Skeletal muscle satellite cell (primary cell): ENCODE data around the gene CCDC158. TPM values are rescaled to one million over a fixed set of nuclear protein-coding genes. Genes with fewer than 3 reads are reported as not detected.

Experiments used
- H3K27me3 ChIP-seq: 2 replicates; pipeline ENCODE4 v1.7.0; 2013; ENCODE audit warnings: low read length; ENCODE audit not compliant: control insufficient read depth, insufficient read depth
- H3K36me3 ChIP-seq: 2 replicates; pipeline ENCODE4 v1.7.0; 2013; ENCODE audit warnings: mild to moderate bottlenecking, control low read depth, low read length; ENCODE audit not compliant: insufficient read depth
- H3K4me1 ChIP-seq: 2 replicates; pipeline ENCODE4 v1.7.0; 2013; ENCODE audit warnings: low read length; ENCODE audit not compliant: control insufficient read depth, insufficient read depth
- H3K4me2 ChIP-seq: 2 replicates; pipeline ENCODE4 v1.7.0; 2013; ENCODE audit warnings: mild to moderate bottlenecking, low read length
- H3K4me3 ChIP-seq: 2 replicates; pipeline ENCODE4 v1.7.0; 2013; ENCODE audit warnings: low read length
- H3K9ac ChIP-seq: 2 replicates; pipeline ENCODE4 v1.7.0; 2013; ENCODE audit warnings: mild to moderate bottlenecking, low read depth, low read length, moderate library complexity
- H3K9me3 ChIP-seq: replicated peaks from 2 replicates; pipeline ENCODE4 v1.7.0; 2013; ENCODE audit warnings: mild to moderate bottlenecking, control low read depth, low read length
- small RNA-seq: library from RNA; depleted of rRNA; stranded (forward); fragments of <200 nt; gene quantifications from one replicate; pipeline ENCODE3, GENCODE V24; 2012

CCDC158 gene

GRCh38 chr4:76272999-76273398 lies 147.9 kb downstream of the CCDC158 start:
- H3K36me3 ChIP-seq = no peaks in the 10 kb centered on the region
- no peak overlapping the region for H3K4me3 ChIP-seq
- H3K9me3 ChIP-seq = no peaks in the 10 kb centered on the region
- H3K9ac ChIP-seq = no peak overlapping the region
- no peaks in the 10 kb centered on the region for H3K4me1 ChIP-seq
- H3K4me2 ChIP-seq = no peak overlapping the region
- peaks cover 25% of the 10 kb centered on the region for H3K27me3 ChIP-seq

GRCh38 chr4:76272582-76272981 lies 148.4 kb downstream of the CCDC158 start:
- Histone ChIP-seq H3K27me3 (peaks cover 27% of the 10 kb centered on the region), H3K4me2 (no peak overlapping the region), H3K36me3 (no peaks in the 10 kb centered on the region), H3K4me3 (no peak overlapping the region), H3K9ac (no peak overlapping the region), H3K4me1 (no peaks in the 10 kb centered on the region), H3K9me3 (no peaks in the 10 kb centered on the region)

DNA sequence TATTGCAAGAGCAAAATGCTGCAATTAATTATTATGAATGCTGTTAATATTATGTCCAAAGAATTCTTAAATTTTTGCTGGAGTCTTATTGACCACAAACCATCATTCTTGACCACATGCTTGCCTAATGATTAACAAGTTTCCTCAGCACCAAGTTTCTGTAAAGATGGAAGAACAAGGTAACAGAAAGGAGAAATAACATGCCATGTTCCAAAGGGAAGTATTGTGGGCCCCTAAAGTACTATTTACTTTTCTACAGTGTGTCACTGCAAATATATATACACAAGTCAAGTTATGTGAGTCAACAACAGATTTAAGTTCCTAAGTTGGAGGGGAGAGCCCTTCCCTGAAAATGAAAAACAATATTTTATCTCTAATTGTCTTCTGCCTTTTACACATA lies 148.9 kb downstream of the CCDC158 start:
- peaks cover 29% of the 10 kb centered on the region for H3K27me3 ChIP-seq
- no peaks in the 10 kb centered on the region for H3K4me1 ChIP-seq
- H3K9ac ChIP-seq = no peak overlapping the region

GRCh38 chr4:76271248-76271647 lies 149.7 kb downstream of the CCDC158 start:
- Histone ChIP-seq H3K4me1 (no peaks in the 10 kb centered on the region), H3K9me3 (no peaks in the 10 kb centered on the region), H3K36me3 (no peaks in the 10 kb centered on the region), H3K27me3 (peaks cover 29% of the 10 kb centered on the region), H3K4me2 (no peak overlapping the region), H3K9ac (no peak overlapping the region), H3K4me3 (no peak overlapping the region)

More for the DNA sequence above, 148.9 kb downstream of the CCDC158 start:
- H3K9me3 ChIP-seq = no peaks in the 10 kb centered on the region
- H3K4me2 ChIP-seq = no peak overlapping the region
- no peaks in the 10 kb centered on the region for H3K36me3 ChIP-seq
- no peak overlapping the region for H3K4me3 ChIP-seq

GRCh38 chr4:76270244-76271175 lies 150.4 kb downstream of the CCDC158 start:
- Histone ChIP-seq H3K9ac (no peak overlapping the region), H3K9me3 (no peaks in the 10 kb centered on the region), H3K4me3 (no peak overlapping the region), H3K4me2 (no peak overlapping the region), H3K36me3 (no peaks in the 10 kb centered on the region), H3K4me1 (no peaks in the 10 kb centered on the region), H3K27me3 (peaks cover 29% of the 10 kb centered on the region)

DNA sequence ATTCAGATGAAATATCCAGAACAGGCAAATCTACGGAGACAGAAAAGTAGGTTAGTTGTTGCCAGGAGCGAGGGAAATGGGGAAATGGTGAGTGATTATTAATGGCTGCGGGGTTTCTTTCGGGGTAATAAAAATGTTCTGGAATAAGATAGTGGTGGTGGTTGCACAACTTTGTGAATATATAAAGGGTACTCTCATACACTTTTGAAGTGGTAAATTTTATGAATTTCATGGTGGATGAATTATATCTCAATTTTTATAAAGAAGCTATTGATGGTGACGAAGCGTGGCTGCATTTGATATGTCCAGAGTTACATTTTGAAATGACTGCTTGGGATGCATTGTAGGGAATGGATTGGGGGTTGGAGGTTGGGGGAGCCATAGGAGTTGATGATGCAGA lies 153.1 kb downstream of the CCDC158 start:
- H3K36me3 ChIP-seq = no peaks in the 10 kb centered on the region
- H3K4me2 ChIP-seq = no peak overlapping the region
- no peaks in the 10 kb centered on the region for H3K9me3 ChIP-seq
- H3K9ac ChIP-seq = no peak overlapping the region
- no peak overlapping the region for H3K4me3 ChIP-seq
- no peaks in the 10 kb centered on the region for H3K4me1 ChIP-seq
- H3K27me3 ChIP-seq = peaks cover 34% of the 10 kb centered on the region

DNA sequence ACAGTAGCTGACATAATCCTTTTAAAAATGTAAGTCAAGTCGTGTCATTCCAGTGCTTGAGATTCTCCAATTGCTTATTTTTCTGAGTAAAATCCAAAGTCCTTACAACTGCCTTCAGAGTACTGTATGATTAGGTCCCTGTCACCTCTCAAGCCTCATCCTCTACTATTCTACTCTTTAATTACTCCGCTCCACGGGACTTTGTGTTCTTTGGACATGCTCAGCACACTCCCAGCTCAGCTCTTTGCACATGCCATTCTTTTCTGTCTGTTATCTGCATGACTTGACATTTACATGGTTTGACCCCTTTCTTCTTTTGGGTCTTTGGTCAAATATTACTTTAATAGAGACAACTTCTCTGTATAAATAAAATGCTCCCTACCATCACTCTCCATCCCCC lies 154.3 kb downstream of the CCDC158 start:
- Histone ChIP-seq H3K4me2 (no peak overlapping the region), H3K27me3 (peaks cover 32% of the 10 kb centered on the region), H3K36me3 (no peaks in the 10 kb centered on the region), H3K9ac (no peak overlapping the region), H3K9me3 (no peaks in the 10 kb centered on the region), H3K4me1 (no peaks in the 10 kb centered on the region), H3K4me3 (no peak overlapping the region)

DNA sequence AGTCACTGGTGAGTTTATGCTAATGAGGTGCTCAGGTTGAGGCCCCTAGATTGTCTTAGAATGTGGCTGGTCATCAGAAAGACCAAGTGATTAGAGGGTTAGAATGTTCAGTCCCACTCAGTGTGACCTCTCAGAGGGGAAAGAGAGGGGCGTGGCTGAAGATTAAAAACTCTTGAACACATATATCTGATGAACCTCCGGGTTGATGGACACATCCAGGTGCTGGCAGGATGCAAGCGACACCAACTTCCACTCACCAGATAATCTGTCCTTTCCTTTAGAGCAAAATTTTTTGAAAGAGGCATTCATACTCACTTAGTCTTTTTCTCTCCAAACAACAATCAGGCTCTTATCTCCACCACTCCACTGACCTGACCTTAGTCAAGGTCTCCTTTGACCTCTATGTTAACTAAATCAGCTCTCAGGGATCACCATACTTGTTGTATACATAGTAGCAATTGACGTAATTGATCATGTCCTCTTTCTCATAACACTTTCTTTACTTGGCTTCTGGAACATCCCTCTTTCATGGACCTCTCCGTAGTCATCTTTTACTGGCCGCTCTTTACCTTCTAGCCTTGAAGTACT lies 155.2 kb downstream of the CCDC158 start:
- H3K9ac ChIP-seq = no peak overlapping the region
- H3K4me1 ChIP-seq = no peaks in the 10 kb centered on the region
- H3K36me3 ChIP-seq = no peaks in the 10 kb centered on the region
- H3K27me3 ChIP-seq = peaks cover 31% of the 10 kb centered on the region
- H3K4me2 ChIP-seq = no peak overlapping the region
- no peaks in the 10 kb centered on the region for H3K9me3 ChIP-seq
- no peak overlapping the region for H3K4me3 ChIP-seq

Small RNA genes within 50 kb of the gene (small RNA-seq; reads per million reads assigned to genes)
- gene RF00278 (not detected), gene RNU6-1000P (not detected)
